H1 (cell line): ENCODE data around the gene ASB16. TPM values are rescaled to one million over a fixed set of nuclear protein-coding genes. Genes with fewer than 3 reads are reported as not detected.

ENCODE experiments used
- CTCF ChIA-PET: fragments of 300-600 bp; sonication (Branson Sonifier 250); formaldehyde crosslinking; loops from one replicate; lab custom pipeline; 2021; ENCODE audit not compliant: partially characterized antibody; lab: Charles Lee
- POLR2A ChIA-PET: fragments of 300-600 bp; sonication (Branson Sonifier 250); formaldehyde crosslinking; loops from one replicate; lab custom pipeline; 2021; ENCODE audit warnings: inconsistent platforms; ENCODE audit not compliant: partially characterized antibody; lab: Charles Lee
- DNase-seq, 2 experiments: peaks; one replicate each; pipeline versions ENCODE4 v3.0.0 to v3.0.0-alpha.2; 2010 to 2022; ENCODE audit warnings: low spot score in 2 of 2, low read depth in 1 of 2, mixed read lengths in 1 of 2
- FAIRE-seq: peaks from 2 replicates; lab custom pipeline; 2011; peaks lifted over from hg19 to GRCh38; lab: Jason Lieb, UNC
- H2AFZ ChIP-seq: 2 replicates; pipeline ENCODE4 v1.8.1; 2012; ENCODE audit warnings: low read length, inconsistent platforms
- H2AK5ac ChIP-seq: 2 replicates; pipeline ENCODE4 v1.6.1; 2013; ENCODE audit warnings: low read depth, low read length
- H2BK120ac ChIP-seq: replicated peaks from 2 replicates; pipeline ENCODE3; 2013; ENCODE audit warnings: low read depth, low read length, inconsistent platforms
- H2BK12ac ChIP-seq: 2 replicates; pipeline ENCODE4 v1.6.1; 2013; ENCODE audit warnings: low read depth, low read length
- H2BK15ac ChIP-seq: 2 replicates; pipeline ENCODE4 v1.6.1; 2013; ENCODE audit warnings: low read length
- H2BK20ac ChIP-seq: 2 replicates; pipeline ENCODE4 v1.6.1; 2013; ENCODE audit warnings: low read length
- H2BK5ac ChIP-seq: 2 replicates; pipeline ENCODE4 v1.6.1; 2013; ENCODE audit warnings: low read depth, low read length
- H3K14ac ChIP-seq: 2 replicates; pipeline ENCODE4 v1.6.1; 2013; ENCODE audit warnings: inconsistent platforms; ENCODE audit not compliant: insufficient read length
- H3K18ac ChIP-seq: 2 replicates; pipeline ENCODE4 v1.6.1; 2013; ENCODE audit warnings: low read length; ENCODE audit errors: extremely low read depth
- H3K23ac ChIP-seq: 2 replicates; pipeline ENCODE4 v1.6.1; 2013; ENCODE audit warnings: inconsistent platforms; ENCODE audit not compliant: insufficient read length
- H3K23me2 ChIP-seq: 2 replicates; pipeline ENCODE4 v1.6.1; 2013; ENCODE audit warnings: low read depth, low read length
- H3K27ac ChIP-seq: 2 replicates; pipeline ENCODE4 v1.6.1; 2011; ENCODE audit warnings: low read depth, low read length, inconsistent platforms
- H3K27me3 ChIP-seq, 4 experiments: replicated peaks in 1 of 4; 1 replicate in 1 of 4; 2 replicates in 3 of 4; pipeline versions ENCODE4 v1.6.1 to v1.8.1; 2011 to 2013; ENCODE audit warnings: low read length in 3 of 4, mild to moderate bottlenecking in 3 of 4, inconsistent platforms in 2 of 4, mixed read lengths in 2 of 4, moderate library complexity in 1 of 4; ENCODE audit not compliant: control insufficient read depth in 3 of 4, insufficient read depth in 3 of 4; ENCODE audit errors: extremely low read depth in 1 of 4
- H3K36me3 ChIP-seq, 4 experiments: 2 replicates each; pipeline versions ENCODE4 v1.6.1 to v1.8.1; 2011 to 2013; ENCODE audit warnings: mild to moderate bottlenecking in 4 of 4, low read length in 3 of 4, moderate library complexity in 2 of 4, control low read depth in 1 of 4, inconsistent platforms in 1 of 4; ENCODE audit not compliant: insufficient read depth in 4 of 4, control insufficient read depth in 2 of 4
- H3K4ac ChIP-seq: replicated peaks from 2 replicates; pipeline ENCODE3; 2013; ENCODE audit warnings: low read length, low read depth, mixed read lengths, inconsistent platforms; ENCODE audit not compliant: insufficient read length
- H3K4me1 ChIP-seq, 4 experiments: replicated peaks in 1 of 4; 1 replicate in 1 of 4; 2 replicates in 3 of 4; pipeline versions ENCODE4 v1.6.1 to v1.8.1; 2011 to 2013; ENCODE audit warnings: low read length in 3 of 4, inconsistent platforms in 2 of 4, mixed read lengths in 1 of 4; ENCODE audit not compliant: insufficient read depth in 4 of 4, control insufficient read depth in 3 of 4
- H3K4me2 ChIP-seq, 2 experiments: 2 replicates each; pipeline versions ENCODE4 v1.6.1 to v1.8.1; 2011 to 2013; ENCODE audit warnings: low read depth in 2 of 2, low read length in 2 of 2, control low read depth in 1 of 2, inconsistent platforms in 1 of 2, mild to moderate bottlenecking in 1 of 2; ENCODE audit not compliant: insufficient read depth in 1 of 2
- H3K4me3 ChIP-seq, 4 experiments: fragments of 200-600, 300-600 bp in 1 of 4; sonication (generic), shearing (Covaris generic), sonication (Bioruptor Twin) in 1 of 4; 2 replicates each; pipeline versions ENCODE4 v1.5.1 to v1.8.1; 2011 to 2016; ENCODE audit warnings: low read length in 4 of 4, low read depth in 3 of 4, control low read depth in 2 of 4, inconsistent platforms in 2 of 4, mild to moderate bottlenecking in 2 of 4, mixed read lengths in 1 of 4, moderate library complexity in 1 of 4; ENCODE audit not compliant: insufficient read depth in 2 of 4; ENCODE audit errors: extremely low read depth in 1 of 4
- H3K56ac ChIP-seq: replicated peaks from 2 replicates; pipeline ENCODE3; 2013; ENCODE audit warnings: low read depth, mild to moderate bottlenecking, mixed read lengths, low read length, inconsistent platforms; ENCODE audit not compliant: insufficient read length
- H3K79me1 ChIP-seq: 2 replicates; pipeline ENCODE4 v1.6.1; 2013; ENCODE audit warnings: low read depth, low read length, control low read depth
- H3K79me2 ChIP-seq, 2 experiments: 2 replicates each; pipeline versions ENCODE4 v1.6.1 to v1.8.1; 2012 to 2013; ENCODE audit warnings: low read length in 2 of 2, mild to moderate bottlenecking in 2 of 2, inconsistent platforms in 1 of 2; ENCODE audit not compliant: insufficient read depth in 2 of 2, control insufficient read depth in 1 of 2
- H3K9ac ChIP-seq, 4 experiments: replicated peaks in 1 of 4; 1 replicate in 1 of 4; 2 replicates in 3 of 4; pipeline versions ENCODE4 v1.6.1 to v1.8.1; 2011 to 2013; ENCODE audit warnings: low read depth in 3 of 4, low read length in 3 of 4, control low read depth in 2 of 4, mild to moderate bottlenecking in 2 of 4, moderate library complexity in 2 of 4, inconsistent platforms in 1 of 4; ENCODE audit errors: extremely low read depth in 1 of 4
- H3K9me3 ChIP-seq, 2 experiments: 2 replicates each; pipeline versions ENCODE4 v1.6.1 to v1.8.1; 2012 to 2013; ENCODE audit warnings: mild to moderate bottlenecking in 2 of 2, moderate library complexity in 2 of 2, control low read depth in 1 of 2, inconsistent platforms in 1 of 2, low read depth in 1 of 2, low read length in 1 of 2, mixed read lengths in 1 of 2; ENCODE audit not compliant: insufficient read depth in 2 of 2
- H4K20me1 ChIP-seq, 2 experiments: replicated peaks in 1 of 2; 2 replicates each; pipeline versions ENCODE3 to v1.8.1; 2011 to 2013; ENCODE audit warnings: inconsistent platforms in 2 of 2, low read length in 2 of 2, mild to moderate bottlenecking in 1 of 2; ENCODE audit not compliant: insufficient read depth in 2 of 2, control insufficient read depth in 1 of 2
- H4K5ac ChIP-seq: 2 replicates; pipeline ENCODE4 v1.6.1; 2013; ENCODE audit warnings: low read length, low read depth, mixed read lengths, inconsistent platforms; ENCODE audit not compliant: insufficient read length
- H4K8ac ChIP-seq: 2 replicates; pipeline ENCODE4 v1.8.0; 2013; ENCODE audit warnings: mild to moderate bottlenecking, moderate library complexity, low read length, inconsistent platforms; ENCODE audit not compliant: insufficient read depth; ENCODE audit errors: extremely low read depth
- H4K91ac ChIP-seq: replicated peaks from 2 replicates; pipeline ENCODE3; 2013; ENCODE audit warnings: low read length, mixed read lengths, inconsistent platforms; ENCODE audit not compliant: insufficient read length
- ASH2L ChIP-seq: fragments of 200-600, 300-600 bp; sonication (generic); IDR thresholded peaks from one replicate; pipeline ENCODE4 v1.7.1; 2017; ENCODE audit warnings: low read length
- BACH1 ChIP-seq: IDR thresholded peaks from 2 replicates; pipeline ENCODE4 v1.6.1; 2012; ENCODE audit warnings: low read length, improper control_type of control experiment
- JUND ChIP-seq: IDR thresholded peaks from 2 replicates; pipeline ENCODE4 v1.6.1; 2011; ENCODE audit warnings: mild to moderate bottlenecking, improper control_type of control experiment, low read length
- KDM1A ChIP-seq: fragments of 200-600, 300-600 bp; sonication (generic); IDR thresholded peaks from 2 replicates; pipeline ENCODE4 v1.7.1; 2016; ENCODE audit warnings: mild to moderate bottlenecking, low read length, borderline replicate concordance
- PHF8 ChIP-seq: fragments of 200-600 bp; sonication (generic); conservative IDR thresholded peaks from 2 replicates; pipeline ENCODE4 v1.7.1; 2012; ENCODE audit warnings: low read depth, mild to moderate bottlenecking, inconsistent platforms, low read length, moderate library complexity
- RAD21 ChIP-seq, 2 experiments: IDR thresholded peaks in 1 of 2; conservative IDR thresholded peaks in 1 of 2; 2 replicates each; pipeline ENCODE4 v1.6.1; 2011; ENCODE audit warnings: low read depth in 2 of 2, low read length in 2 of 2, improper control_type of control experiment in 1 of 2, inconsistent platforms in 1 of 2, mild to moderate bottlenecking in 1 of 2, moderate library complexity in 1 of 2
- WGBS, 2 experiments: shearing (Covaris generic) in 1 of 2; methylation state at CpG; one replicate each; pipeline versions ENCODE4 v1.1.6 to v1.1.7; 2013 to 2015; ENCODE audit warnings: low lambda C conversion rate in 2 of 2, mixed read lengths in 2 of 2, inconsistent platforms in 1 of 2, low coverage in 1 of 2, missing lambda C conversion rate in 1 of 2; ENCODE audit not compliant: insufficient replicate concordance in 2 of 2, insufficient coverage in 1 of 2, insufficient read length in 1 of 2; ENCODE audit errors: extremely low coverage in 1 of 2, missing lambda C conversion rate in 1 of 2; 5-methylcytosine and 5-hydroxymethylcytosine counted together
- polyA plus RNA-seq, 7 experiments: library from polyadenylated mRNA; depleted of rRNA in 3 of 7; stranded (reverse) in 5 of 7; unstranded in 2 of 7; fragments of >200 nt in 5 of 7; fragments of 200-250 nt in 2 of 7; gene quantifications; 1 replicate in 5 of 7; 2 replicates in 1 of 7; 4 replicates in 1 of 7; pipeline versions ENCODE4 v1.2.1 to v1.2.3, GENCODE V29; 2011 to 2013; ENCODE audit warnings: missing spikeins in 2 of 7, mixed read lengths in 2 of 7
- total RNA-seq: library from RNA; stranded (reverse); fragmentation: NEBNext Ultra II Directional; extraction: Animal tissue kit (Norgen Biotek cat#: 25700); gene quantifications from 2 replicates; pipeline ENCODE4 v1.2.1, GENCODE V29; 2021

ASB16 gene
- total and polyA plus RNA-seq, 2 of the 8 experiments (the other 6 are each of a cell fraction or from before 2014, with no cell fraction given) = 0.05 TPM; not detected in 1

DNA sequence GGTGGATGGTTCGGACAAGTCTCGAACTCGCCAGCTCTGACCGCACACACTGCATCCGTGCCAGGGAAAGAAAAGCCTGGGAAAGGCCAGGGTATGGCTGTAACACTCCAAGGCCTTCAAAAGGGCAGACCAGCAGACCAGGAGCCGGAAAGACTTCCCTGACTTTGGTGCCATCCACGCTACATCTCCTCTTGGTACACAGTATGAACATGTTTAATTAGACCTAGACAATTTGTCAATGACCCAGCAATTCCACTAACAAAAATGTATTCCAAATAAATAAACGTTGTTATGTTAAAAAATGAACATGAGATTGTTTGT lies 46.4 kb upstream of the ASB16 start:
- no peak overlapping the region for H3K4ac ChIP-seq
- no peaks in the 10 kb centered on the region for H3K9me3 ChIP-seq
- H2BK15ac ChIP-seq = 0 out of 2 replicates have a peak overlapping the region, but pooled peaks have one; percentile 92
- peak overlapping the region; percentile 89; the same call in 1 of the 2 replicates for H2AFZ ChIP-seq
- H3K9ac ChIP-seq = peak overlapping the region in 2 of 4 experiments; percentile 73 to 75; a peak in 3 of 7 replicates
- no peak overlapping the region for H4K91ac ChIP-seq
- no peak overlapping the region for H2AK5ac ChIP-seq
- no peak overlapping the region for H3K14ac ChIP-seq
- peak; percentile 14 for TF ChIP-seq ASH2L
- no peak for TF ChIP-seq KDM1A
- 0 out of 2 replicates have a peak, but pooled peaks have one; percentile 3 for TF ChIP-seq BACH1
- no peak for TF ChIP-seq JUND
- no peak for TF ChIP-seq RAD21 (IDR thresholded peaks at IDR 0.05 in 1 of 2, conservative IDR thresholded peaks at IDR 0.05 in 1 of 2; ENCODE audit: low read depth in 2 of 2, low read length in 2 of 2)
- peak; percentile 3; the same call in 1 of the 2 replicates for TF ChIP-seq PHF8
- CTCF ChIA-PET = interaction anchor here (0.7 to 20.6 kb wide), 9 partner anchors 9 to 136 kb away, joined by 3 to 638 read pairs (median 6); partner anchors contain the start of genes ASB16 and HROB
- H2BK120ac ChIP-seq = no peak overlapping the region
- no peaks in the 10 kb centered on the region for H3K27me3 ChIP-seq
- peak overlapping the region; percentile 90 for H2BK5ac ChIP-seq
- H3K23ac ChIP-seq = no peak overlapping the region
- H4K8ac ChIP-seq = peak overlapping the region; percentile 96; the same call in 1 of the 2 replicates
- H3K36me3 ChIP-seq = no peaks in the 10 kb centered on the region
- DNase-seq (no peak), FAIRE-seq (no peak)
- H3K23me2 ChIP-seq = peaks cover 7% of the 10 kb centered on the region; the same call in 1 of the 2 replicates
- peaks cover 16% of the 10 kb centered on the region for H3K79me1 ChIP-seq
- H2BK12ac ChIP-seq = peak overlapping the region; percentile 96; the same call in 1 of the 2 replicates
- H3K4me1 ChIP-seq = peaks cover 9 to 21% (median 13%) of the 10 kb centered on the region in 4 experiments
- peaks cover 0 to 40% of the 10 kb centered on the region in 2 experiments; a peak in 2 of 4 replicates for H3K79me2 ChIP-seq
- H3K4me3 ChIP-seq = peak overlapping the region; percentile 70 to 99 (median 78)
- POLR2A ChIA-PET = interaction anchor here (0.6 to 3.1 kb wide), 21 partner anchors 9 to 195 kb away, joined by 3 to 24 read pairs (median 4); partner anchors contain the start of genes ASB16, G6PC3, LSM12 and RUNDC3A
- no peak overlapping the region for H3K56ac ChIP-seq
- H2BK20ac ChIP-seq = no peak overlapping the region
- 19% methylated on average over 8 of the region's 8 CpGs; no CpG with 5 or more reads in 1 of the 2 experiments for WGBS, 2 experiments
- H4K20me1 ChIP-seq = peaks cover 0 to 5% of the 10 kb centered on the region in 2 experiments
- peak overlapping the region; percentile 70 to 81 for H3K4me2 ChIP-seq
- peak overlapping the region; percentile 89 for H3K27ac ChIP-seq
- H3K18ac ChIP-seq = peak overlapping the region; percentile 85; the same call in 1 of the 2 replicates
- no peak overlapping the region for H4K5ac ChIP-seq
